ENCODE measurements around the gene NTSR1. TPM values are rescaled to one million over a fixed set of nuclear protein-coding genes. Genes with fewer than 3 reads are reported as not detected.

Gene NTSR1
- total and polyA plus RNA-seq, 2 donors, result 0.09 to 0.14 TPM

GRCh38 chr20:62714799-62715198 is 6.2 kb downstream of the NTSR1 start:
- Histone ChIP-seq H3K27ac (ENCODE audit: low read depth in 1 of 2, low read length in 1 of 2) (no peak overlapping the region), H3K36me3 (ENCODE audit: control insufficient read depth in 2 of 2, insufficient read depth in 2 of 2, low read length in 1 of 2) (no peaks in the 10 kb centered on the region), H3K9me3 (ENCODE audit: control insufficient read depth in 2 of 2, insufficient read depth in 1 of 2, low read length in 1 of 2) (peaks cover 0 to 7% of the 10 kb centered on the region in 2 donors), H3K27me3 (ENCODE audit: control insufficient read depth in 2 of 2, insufficient read depth in 1 of 2, low read length in 1 of 2) (peaks cover 11 to 30% of the 10 kb centered on the region in 2 donors), H3K4me1 (ENCODE audit: control insufficient read depth in 2 of 2, insufficient read depth in 2 of 2, low read length in 2 of 2) (peaks cover 0 to 26% of the 10 kb centered on the region in 2 donors), H3K4me3 (ENCODE audit: low read length in 2 of 2) (no peak overlapping the region)
- DNase-seq (ENCODE audit: low read depth in 6 of 9, low spot score in 9 of 9), result no peak
- 96% methylated on average over 6 of the region's 6 CpGs for WGBS

GRCh38 chr20:62715201-62715600 is 6.6 kb downstream of the NTSR1 start:
- 90% methylated on average over 10 of the region's 10 CpGs for WGBS
- Histone ChIP-seq H3K27me3 (ENCODE audit: control insufficient read depth in 2 of 2, insufficient read depth in 1 of 2, low read length in 1 of 2) (peaks cover 10 to 26% of the 10 kb centered on the region in 2 donors), H3K36me3 (ENCODE audit: control insufficient read depth in 2 of 2, insufficient read depth in 2 of 2, low read length in 1 of 2) (no peaks in the 10 kb centered on the region)

DNA sequence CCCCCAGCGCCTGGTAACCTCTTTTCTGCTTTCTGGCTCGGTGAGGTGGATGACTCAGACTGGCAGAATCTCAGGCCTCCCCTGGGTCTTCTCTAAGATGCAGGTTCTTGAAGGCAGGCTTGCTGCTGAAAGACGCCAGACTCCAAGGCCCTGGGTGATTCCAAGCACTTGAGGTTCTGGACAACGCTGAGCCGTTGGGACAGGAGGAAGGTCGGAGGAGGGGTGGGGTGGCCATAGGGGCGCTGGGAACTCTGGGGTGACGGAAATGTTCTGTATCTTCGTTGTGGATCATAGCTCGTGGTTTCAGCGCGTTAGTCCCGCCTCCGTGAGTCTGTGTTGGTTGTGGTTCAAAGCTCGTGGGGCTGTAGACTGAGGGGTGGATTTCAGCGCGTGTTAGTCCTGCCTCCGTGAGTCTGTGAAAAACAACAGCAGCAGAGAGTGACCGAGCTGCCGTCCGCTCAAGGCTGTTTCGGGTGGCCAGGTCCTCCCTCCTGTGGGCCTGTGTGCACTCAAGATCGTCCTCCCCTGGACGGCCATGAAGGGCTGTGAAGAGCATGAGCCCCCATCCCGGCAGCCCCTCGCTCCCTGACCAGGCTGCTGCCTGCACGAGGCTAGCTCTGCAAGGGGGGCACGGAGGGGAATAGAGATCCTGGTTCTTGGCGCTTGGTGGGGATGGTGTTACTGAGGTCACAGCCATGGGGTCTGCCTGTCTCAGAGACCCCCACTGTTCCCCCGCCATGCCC is 7.7 kb downstream of the NTSR1 start:
- H3K27me3 ChIP-seq (ENCODE audit: control insufficient read depth in 2 of 2, insufficient read depth in 1 of 2, low read length in 1 of 2), result peaks cover 5 to 15% of the 10 kb centered on the region in 2 donors
- H3K4me1 ChIP-seq (ENCODE audit: control insufficient read depth in 2 of 2, insufficient read depth in 2 of 2, low read length in 2 of 2), result peaks cover 0 to 19% of the 10 kb centered on the region in 2 donors
- H3K36me3 ChIP-seq (ENCODE audit: control insufficient read depth in 2 of 2, insufficient read depth in 2 of 2, low read length in 1 of 2), result no peaks in the 10 kb centered on the region
- peak in 1 of 9 donors; percentile 65 for DNase-seq (ENCODE audit: low read depth in 6 of 9, low spot score in 9 of 9)
- 61% methylated on average over 30 of the region's 30 CpGs for WGBS
- no peak overlapping the region for H3K27ac ChIP-seq (ENCODE audit: low read depth in 1 of 2, low read length in 1 of 2)
- no peak overlapping the region for H3K4me3 ChIP-seq (ENCODE audit: low read length in 2 of 2)
- peaks cover 0 to 10% of the 10 kb centered on the region in 2 donors for H3K9me3 ChIP-seq (ENCODE audit: control insufficient read depth in 2 of 2, insufficient read depth in 1 of 2, low read length in 1 of 2)

More at GRCh38 chr20:62715201-62715600, 6.6 kb downstream of the NTSR1 start:
- Histone ChIP-seq H3K27ac (ENCODE audit: low read depth in 1 of 2, low read length in 1 of 2) (no peak overlapping the region), H3K4me1 (ENCODE audit: control insufficient read depth in 2 of 2, insufficient read depth in 2 of 2, low read length in 2 of 2) (peaks cover 0 to 26% of the 10 kb centered on the region in 2 donors), H3K4me3 (ENCODE audit: low read length in 2 of 2) (no peak overlapping the region), H3K9me3 (ENCODE audit: control insufficient read depth in 2 of 2, insufficient read depth in 1 of 2, low read length in 1 of 2) (peaks cover 0 to 11% of the 10 kb centered on the region in 2 donors)
- DNase-seq (ENCODE audit: low read depth in 6 of 9, low spot score in 9 of 9), result no peak

DNA sequence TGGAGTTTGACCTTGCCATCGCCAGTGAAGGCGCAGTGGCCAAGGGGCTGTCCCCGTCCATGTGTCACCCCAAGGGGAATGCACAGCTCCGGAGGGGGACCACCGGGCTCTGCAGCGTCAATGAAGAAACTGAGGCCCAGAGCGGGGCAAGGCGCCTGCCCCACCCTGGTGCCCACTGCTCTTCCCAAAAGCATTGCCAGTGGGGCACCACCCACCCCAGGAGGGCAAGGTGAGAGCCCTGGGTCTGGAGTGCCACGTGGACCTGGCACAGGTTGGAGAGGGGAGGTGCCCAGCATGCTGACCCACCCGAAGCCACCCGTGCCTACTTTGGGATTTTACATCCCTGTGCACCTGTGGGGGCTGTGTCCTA is 8.3 kb downstream of the NTSR1 start:
- H3K36me3 ChIP-seq (ENCODE audit: control insufficient read depth in 2 of 2, insufficient read depth in 2 of 2, low read length in 1 of 2), result no peaks in the 10 kb centered on the region
- no peak overlapping the region for H3K4me3 ChIP-seq (ENCODE audit: low read length in 2 of 2)
- H3K4me1 ChIP-seq (ENCODE audit: control insufficient read depth in 2 of 2, insufficient read depth in 2 of 2, low read length in 2 of 2), result peaks cover 0 to 19% of the 10 kb centered on the region in 2 donors
- no peak for DNase-seq (ENCODE audit: low read depth in 6 of 9, low spot score in 9 of 9)
- peaks cover 2 to 13% of the 10 kb centered on the region in 2 donors for H3K9me3 ChIP-seq (ENCODE audit: control insufficient read depth in 2 of 2, insufficient read depth in 1 of 2, low read length in 1 of 2)
- no peak overlapping the region for H3K27ac ChIP-seq (ENCODE audit: low read depth in 1 of 2, low read length in 1 of 2)
- peaks cover 0 to 10% of the 10 kb centered on the region in 2 donors for H3K27me3 ChIP-seq (ENCODE audit: control insufficient read depth in 2 of 2, insufficient read depth in 1 of 2, low read length in 1 of 2)
- WGBS, result 98% methylated on average over 11 of the region's 11 CpGs

DNA sequence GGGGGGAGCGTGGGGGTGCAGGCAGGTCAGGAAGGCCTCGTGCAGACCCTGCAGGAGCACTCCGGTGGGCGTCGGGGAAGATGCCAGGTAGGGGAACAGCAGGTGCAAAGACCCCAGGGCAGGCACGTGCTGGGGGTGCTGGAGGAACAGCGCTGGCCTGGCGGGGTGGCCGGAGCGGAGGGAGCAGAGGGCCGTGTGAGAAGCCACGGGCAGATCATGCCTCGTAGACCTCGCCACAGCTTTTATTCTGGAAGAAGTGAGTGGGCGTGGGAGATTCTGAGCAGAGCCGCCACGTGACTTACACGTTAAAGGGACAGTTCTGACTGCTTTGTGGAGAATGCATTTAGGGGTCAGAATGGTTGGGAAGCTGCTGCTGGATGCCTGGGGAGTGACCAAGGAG is 9.3 kb downstream of the NTSR1 start:
- 83% methylated on average over 18 of the region's 18 CpGs for WGBS
- H3K4me1 ChIP-seq (ENCODE audit: control insufficient read depth in 2 of 2, insufficient read depth in 2 of 2, low read length in 2 of 2), result peaks cover 0 to 19% of the 10 kb centered on the region in 2 donors
- H3K27ac ChIP-seq (ENCODE audit: low read depth in 1 of 2, low read length in 1 of 2), result no peak overlapping the region
- H3K36me3 ChIP-seq (ENCODE audit: control insufficient read depth in 2 of 2, insufficient read depth in 2 of 2, low read length in 1 of 2), result no peaks in the 10 kb centered on the region
- no peak for DNase-seq (ENCODE audit: low read depth in 6 of 9, low spot score in 9 of 9)
- no peak overlapping the region for H3K4me3 ChIP-seq (ENCODE audit: low read length in 2 of 2)
- peaks cover 2 to 13% of the 10 kb centered on the region in 2 donors for H3K9me3 ChIP-seq (ENCODE audit: control insufficient read depth in 2 of 2, insufficient read depth in 1 of 2, low read length in 1 of 2)
- peaks cover 0 to 7% of the 10 kb centered on the region in 2 donors for H3K27me3 ChIP-seq (ENCODE audit: control insufficient read depth in 2 of 2, insufficient read depth in 1 of 2, low read length in 1 of 2)

- Histone ChIP-seq H3K27ac (ENCODE audit: low read depth in 1 of 2, low read length in 1 of 2) (no peak overlapping the region), H3K27me3 (ENCODE audit: control insufficient read depth in 2 of 2, insufficient read depth in 1 of 2, low read length in 1 of 2) (peaks cover 0 to 4% of the 10 kb centered on the region in 2 donors), H3K4me3 (ENCODE audit: low read length in 2 of 2) (no peak overlapping the region), H3K36me3 (ENCODE audit: control insufficient read depth in 2 of 2, insufficient read depth in 2 of 2, low read length in 1 of 2) (no peaks in the 10 kb centered on the region), H3K9me3 (ENCODE audit: control insufficient read depth in 2 of 2, insufficient read depth in 1 of 2, low read length in 1 of 2) (peaks cover 2 to 13% of the 10 kb centered on the region in 2 donors), H3K4me1 (ENCODE audit: control insufficient read depth in 2 of 2, insufficient read depth in 2 of 2, low read length in 2 of 2) (peaks cover 0 to 20% of the 10 kb centered on the region in 2 donors)
- DNase-seq (ENCODE audit: low read depth in 6 of 9, low spot score in 9 of 9), result no peak
- WGBS, result 79% methylated on average over 12 of the region's 12 CpGs
Measured at GRCh38 chr20:62718546-62718945, 9.9 kb downstream of the NTSR1 start.

- WGBS, result 94% methylated on average over 12 of the region's 12 CpGs
- H3K4me3 ChIP-seq (ENCODE audit: low read length in 2 of 2), result no peak overlapping the region
Measured at GRCh38 chr20:62719250-62719935, 10.8 kb downstream of the NTSR1 start.

DNA sequence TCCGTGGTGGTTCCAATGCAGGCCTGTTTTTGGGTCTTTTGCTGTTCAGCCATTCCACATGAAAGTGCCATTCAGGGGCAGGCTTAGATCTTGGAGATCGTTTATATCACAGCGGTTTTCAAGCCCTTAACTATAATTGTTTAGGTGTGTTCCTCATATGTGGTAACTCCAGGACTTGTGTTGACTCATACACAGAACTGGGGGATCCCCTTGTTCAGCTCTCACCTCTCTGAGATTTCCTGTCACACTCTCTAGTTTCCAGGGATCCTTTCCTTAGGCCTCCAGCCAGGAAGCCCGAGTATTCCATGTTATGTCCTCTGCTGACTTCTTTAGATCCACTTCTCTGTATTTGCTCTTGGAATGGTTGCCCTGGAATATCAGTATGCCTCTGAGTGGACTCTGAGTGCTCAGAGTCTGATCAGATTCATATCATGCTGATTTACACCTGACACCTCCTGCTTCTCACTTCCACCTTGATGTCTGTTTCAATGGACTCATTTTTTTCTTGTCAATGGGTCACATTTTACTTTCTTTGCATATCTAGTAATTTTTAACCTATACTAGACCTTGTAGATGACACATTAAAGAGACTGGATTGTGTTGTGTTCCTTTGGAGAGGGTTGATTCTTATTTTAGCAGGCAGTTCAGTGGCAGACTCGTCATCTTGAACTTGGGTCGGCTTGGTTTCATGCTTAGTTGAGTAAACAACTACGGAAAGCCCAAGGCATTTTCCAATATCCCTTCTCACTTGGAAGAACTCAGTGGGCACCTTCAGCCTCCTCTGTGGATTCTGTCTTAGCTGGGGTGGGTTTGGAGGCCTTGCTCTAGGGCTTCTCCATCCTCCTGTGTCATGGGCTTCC is 13.1 kb downstream of the NTSR1 start:
- Histone ChIP-seq H3K27me3 (ENCODE audit: control insufficient read depth in 2 of 2, insufficient read depth in 1 of 2, low read length in 1 of 2) (peaks cover 0 to 16% of the 10 kb centered on the region in 2 donors), H3K36me3 (ENCODE audit: control insufficient read depth in 2 of 2, insufficient read depth in 2 of 2, low read length in 1 of 2) (no peaks in the 10 kb centered on the region), H3K9me3 (ENCODE audit: control insufficient read depth in 2 of 2, insufficient read depth in 1 of 2, low read length in 1 of 2) (peaks cover 2 to 13% of the 10 kb centered on the region in 2 donors), H3K4me3 (ENCODE audit: low read length in 2 of 2) (no peak overlapping the region), H3K27ac (ENCODE audit: low read depth in 1 of 2, low read length in 1 of 2) (no peak overlapping the region), H3K4me1 (ENCODE audit: control insufficient read depth in 2 of 2, insufficient read depth in 2 of 2, low read length in 2 of 2) (peaks cover 0 to 11% of the 10 kb centered on the region in 2 donors)
- DNase-seq (ENCODE audit: low read depth in 6 of 9, low spot score in 9 of 9), result no peak
- 87% methylated on average over 7 of the region's 7 CpGs for WGBS

More at GRCh38 chr20:62719250-62719935, 10.8 kb downstream of the NTSR1 start:
- Histone ChIP-seq H3K9me3 (ENCODE audit: control insufficient read depth in 2 of 2, insufficient read depth in 1 of 2, low read length in 1 of 2) (peaks cover 2 to 13% of the 10 kb centered on the region in 2 donors), H3K4me1 (ENCODE audit: control insufficient read depth in 2 of 2, insufficient read depth in 2 of 2, low read length in 2 of 2) (peaks cover 0 to 23% of the 10 kb centered on the region in 2 donors), H3K27me3 (ENCODE audit: control insufficient read depth in 2 of 2, insufficient read depth in 1 of 2, low read length in 1 of 2) (peaks cover 0 to 10% of the 10 kb centered on the region in 2 donors), H3K27ac (ENCODE audit: low read depth in 1 of 2, low read length in 1 of 2) (no peak overlapping the region), H3K36me3 (ENCODE audit: control insufficient read depth in 2 of 2, insufficient read depth in 2 of 2, low read length in 1 of 2) (no peaks in the 10 kb centered on the region)
- no peak for DNase-seq (ENCODE audit: low read depth in 6 of 9, low spot score in 9 of 9)
